ENCODE measurements around the gene MPO. TPM values are rescaled to one million over a fixed set of nuclear protein-coding genes. Genes with fewer than 3 reads are reported as not detected.

The MPO gene
- total RNA-seq, 1 experiment from 2014 or later, result not detected

DNA sequence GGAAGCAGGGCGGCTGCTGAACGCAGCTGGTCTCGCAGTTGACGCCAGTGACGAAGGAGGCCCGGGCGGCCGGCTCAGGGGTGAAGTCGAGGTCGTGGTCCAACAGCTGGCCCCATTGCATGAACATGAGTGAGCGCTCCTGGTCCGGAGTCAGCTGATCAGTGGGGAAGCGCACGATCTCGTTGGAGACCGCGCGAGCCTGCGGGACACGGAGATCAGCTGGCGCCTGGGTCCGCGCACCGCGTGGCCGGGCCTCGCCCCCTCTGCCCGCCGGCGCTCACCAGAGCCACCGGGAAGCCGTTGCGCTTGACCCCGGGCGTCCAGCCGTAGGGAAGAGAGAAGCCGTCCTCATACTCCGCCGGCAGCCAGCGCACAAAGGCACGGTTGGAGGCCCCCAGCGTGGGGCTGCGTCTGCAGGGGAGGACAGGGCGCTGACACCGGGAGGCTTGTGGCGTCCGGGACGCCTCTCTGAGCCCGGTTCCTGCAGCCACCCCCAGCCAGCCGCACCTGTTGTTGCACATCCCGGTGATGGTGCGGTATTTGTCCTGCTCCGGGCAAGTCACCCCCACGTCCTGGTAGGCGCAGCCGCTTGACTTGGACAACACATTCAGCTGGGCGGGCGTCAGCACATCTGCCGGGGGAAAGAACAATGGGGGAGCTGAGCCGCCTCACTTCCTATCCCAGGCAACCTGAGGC is 1.6 kb downstream of the MPO start:
- Histone ChIP-seq H2AFZ (ENCODE audit: low read depth, low read length, poor library complexity, severe bottlenecking) (no peak overlapping the region), H3K4me2 (ENCODE audit: low read length) (no peak overlapping the region), H3K9me2 (ENCODE audit: insufficient read depth) (no peaks in the 10 kb centered on the region), H3K9ac (ENCODE audit: low read length) (no peak overlapping the region), H4K20me1 (ENCODE audit: insufficient read depth) (no peaks in the 10 kb centered on the region), H3K27ac (ENCODE audit: low read depth, low read length) (no peak overlapping the region), H3K79me2 (ENCODE audit: insufficient read depth, low read length) (no peaks in the 10 kb centered on the region), H3K36me3 (ENCODE audit: control insufficient read depth in 1 of 2, insufficient read depth in 2 of 2, low read length in 2 of 2) (no peaks in the 10 kb centered on the region), H3K27me3 (ENCODE audit: insufficient read depth, low read length) (no peaks in the 10 kb centered on the region), H3K4me1 (ENCODE audit: control insufficient read depth in 1 of 2, insufficient read depth in 2 of 2, low read length in 2 of 2) (no peaks in the 10 kb centered on the region), H3K9me3 (ENCODE audit: control insufficient read depth in 1 of 2, insufficient read depth in 1 of 2, low read depth in 1 of 2, low read length in 2 of 2) (no peaks in the 10 kb centered on the region), H3K4me3 (replicated peaks in 1 of 2; ENCODE audit: low read depth in 1 of 2, low read length in 2 of 2) (no peak overlapping the region)
- CTCF ChIA-PET, result interaction anchor here (0.9 to 1.8 kb wide), 2 partner anchors 38 to 169 kb away, joined by 3 to 6 read pairs; no protein-coding TSS in a partner anchor
- POLR2A ChIA-PET, result no interaction called here
- DNase-seq (ENCODE audit: low read depth, low spot score), result no peak
- RAD21 ChIA-PET (ENCODE audit: low non-redundant PET in 1 of 2, low total read pairs in 2 of 2, uncharacterized antibody in 2 of 2, unreplicated experiment in 2 of 2), result no interaction called here
- BruUV-seq (replicated peaks), result no TSS peak
- intact Hi-C loops (cut with micrococcal nuclease), result no loop called here
- ATAC-seq, result no peak
- TF ChIP-seq, protein P1, sequence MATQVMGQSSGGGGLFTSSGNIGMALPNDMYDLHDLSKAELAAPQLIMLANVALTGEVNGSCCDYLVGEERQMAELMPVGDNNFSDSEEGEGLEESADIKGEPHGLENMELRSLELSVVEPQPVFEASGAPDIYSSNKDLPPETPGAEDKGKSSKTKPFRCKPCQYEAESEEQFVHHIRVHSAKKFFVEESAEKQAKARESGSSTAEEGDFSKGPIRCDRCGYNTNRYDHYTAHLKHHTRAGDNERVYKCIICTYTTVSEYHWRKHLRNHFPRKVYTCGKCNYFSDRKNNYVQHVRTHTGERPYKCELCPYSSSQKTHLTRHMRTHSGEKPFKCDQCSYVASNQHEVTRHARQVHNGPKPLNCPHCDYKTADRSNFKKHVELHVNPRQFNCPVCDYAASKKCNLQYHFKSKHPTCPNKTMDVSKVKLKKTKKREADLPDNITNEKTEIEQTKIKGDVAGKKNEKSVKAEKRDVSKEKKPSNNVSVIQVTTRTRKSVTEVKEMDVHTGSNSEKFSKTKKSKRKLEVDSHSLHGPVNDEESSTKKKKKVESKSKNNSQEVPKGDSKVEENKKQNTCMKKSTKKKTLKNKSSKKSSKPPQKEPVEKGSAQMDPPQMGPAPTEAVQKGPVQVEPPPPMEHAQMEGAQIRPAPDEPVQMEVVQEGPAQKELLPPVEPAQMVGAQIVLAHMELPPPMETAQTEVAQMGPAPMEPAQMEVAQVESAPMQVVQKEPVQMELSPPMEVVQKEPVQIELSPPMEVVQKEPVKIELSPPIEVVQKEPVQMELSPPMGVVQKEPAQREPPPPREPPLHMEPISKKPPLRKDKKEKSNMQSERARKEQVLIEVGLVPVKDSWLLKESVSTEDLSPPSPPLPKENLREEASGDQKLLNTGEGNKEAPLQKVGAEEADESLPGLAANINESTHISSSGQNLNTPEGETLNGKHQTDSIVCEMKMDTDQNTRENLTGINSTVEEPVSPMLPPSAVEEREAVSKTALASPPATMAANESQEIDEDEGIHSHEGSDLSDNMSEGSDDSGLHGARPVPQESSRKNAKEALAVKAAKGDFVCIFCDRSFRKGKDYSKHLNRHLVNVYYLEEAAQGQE (IDR thresholded peaks at IDR 0.05; ENCODE audit: low read depth), result no peak
- TF ChIP-seq EGR1 (IDR thresholded peaks at IDR 0.05; ENCODE audit: low read depth) (no peak), JUND (IDR thresholded peaks at IDR 0.05) (no peak), SRF (IDR thresholded peaks at IDR 0.05; ENCODE audit: low read depth) (no peak), MAX (IDR thresholded peaks at IDR 0.05) (no peak), POLR2A (IDR thresholded peaks at IDR 0.05; ENCODE audit: borderline replicate concordance, extremely low read depth, insufficient read depth, insufficient read length) (no peak), TCF7L2 (IDR thresholded peaks at IDR 0.05; ENCODE audit: borderline replicate concordance, extremely low read depth, insufficient read depth, insufficient read length) (no peak), ELF1 (IDR thresholded peaks at IDR 0.05; ENCODE audit: borderline replicate concordance, low read depth) (no peak), ATF3 (IDR thresholded peaks at IDR 0.05) (no peak)
